ENCODE results near the gene MYL12B.
A peak's percentile ranks its signal among the peaks of the same experiment; 100 is the strongest.

MYL12B gene

DNA sequence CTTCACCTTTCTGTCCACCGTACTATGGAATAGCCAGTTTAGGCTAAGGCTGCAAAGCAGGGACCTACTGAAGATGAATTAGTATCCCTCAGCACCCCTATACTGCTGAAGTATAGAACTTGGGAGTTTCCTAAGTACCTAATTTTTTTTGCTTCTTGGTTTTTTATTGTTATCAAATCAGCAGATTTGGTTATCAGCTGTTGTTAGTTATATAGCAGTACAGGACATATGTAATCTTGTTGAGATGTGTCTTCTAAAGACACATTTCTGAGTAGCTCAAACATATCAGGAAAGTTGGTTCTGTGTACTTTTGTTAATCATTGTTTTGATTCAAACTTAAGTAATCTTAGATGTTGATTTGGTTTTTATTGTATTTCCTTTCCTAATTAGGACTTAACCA is 9.1 kb upstream of the MYL12B start:
- no peak for DNase-seq (ENCODE audit: low read depth)
- TF ChIP-seq, protein P1, sequence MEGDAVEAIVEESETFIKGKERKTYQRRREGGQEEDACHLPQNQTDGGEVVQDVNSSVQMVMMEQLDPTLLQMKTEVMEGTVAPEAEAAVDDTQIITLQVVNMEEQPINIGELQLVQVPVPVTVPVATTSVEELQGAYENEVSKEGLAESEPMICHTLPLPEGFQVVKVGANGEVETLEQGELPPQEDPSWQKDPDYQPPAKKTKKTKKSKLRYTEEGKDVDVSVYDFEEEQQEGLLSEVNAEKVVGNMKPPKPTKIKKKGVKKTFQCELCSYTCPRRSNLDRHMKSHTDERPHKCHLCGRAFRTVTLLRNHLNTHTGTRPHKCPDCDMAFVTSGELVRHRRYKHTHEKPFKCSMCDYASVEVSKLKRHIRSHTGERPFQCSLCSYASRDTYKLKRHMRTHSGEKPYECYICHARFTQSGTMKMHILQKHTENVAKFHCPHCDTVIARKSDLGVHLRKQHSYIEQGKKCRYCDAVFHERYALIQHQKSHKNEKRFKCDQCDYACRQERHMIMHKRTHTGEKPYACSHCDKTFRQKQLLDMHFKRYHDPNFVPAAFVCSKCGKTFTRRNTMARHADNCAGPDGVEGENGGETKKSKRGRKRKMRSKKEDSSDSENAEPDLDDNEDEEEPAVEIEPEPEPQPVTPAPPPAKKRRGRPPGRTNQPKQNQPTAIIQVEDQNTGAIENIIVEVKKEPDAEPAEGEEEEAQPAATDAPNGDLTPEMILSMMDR (conservative IDR thresholded peaks at IDR 0.05; ENCODE audit: low read depth, low read length): no peak
- peak overlapping the region; percentile 34 for H3K4me3 ChIP-seq (ENCODE audit: low read length)

DNA sequence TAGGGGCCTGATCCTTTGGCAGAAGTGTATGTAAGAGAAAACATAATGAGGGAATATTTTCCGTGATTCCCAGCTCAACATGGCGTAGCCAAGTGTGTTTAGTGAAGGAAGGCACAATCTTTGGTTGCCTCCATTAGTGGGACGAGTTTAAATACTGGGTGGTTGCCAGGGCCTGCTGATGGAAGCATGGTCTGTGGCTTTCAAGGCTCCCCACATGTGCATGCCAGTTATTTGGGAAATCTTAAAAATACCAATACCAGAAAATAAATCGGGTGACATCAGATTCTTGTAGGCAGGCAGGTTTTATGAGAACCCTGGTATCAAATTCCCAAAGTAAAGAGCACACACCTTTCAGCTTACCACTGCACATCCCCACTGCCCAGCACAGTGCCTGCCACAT is 7.2 kb upstream of the MYL12B start:
- no peak for DNase-seq (ENCODE audit: low read depth)
- TF ChIP-seq, protein P1 (conservative IDR thresholded peaks at IDR 0.05; ENCODE audit: low read depth, low read length): no peak
- no peak overlapping the region for H3K4me3 ChIP-seq (ENCODE audit: low read length)

DNA sequence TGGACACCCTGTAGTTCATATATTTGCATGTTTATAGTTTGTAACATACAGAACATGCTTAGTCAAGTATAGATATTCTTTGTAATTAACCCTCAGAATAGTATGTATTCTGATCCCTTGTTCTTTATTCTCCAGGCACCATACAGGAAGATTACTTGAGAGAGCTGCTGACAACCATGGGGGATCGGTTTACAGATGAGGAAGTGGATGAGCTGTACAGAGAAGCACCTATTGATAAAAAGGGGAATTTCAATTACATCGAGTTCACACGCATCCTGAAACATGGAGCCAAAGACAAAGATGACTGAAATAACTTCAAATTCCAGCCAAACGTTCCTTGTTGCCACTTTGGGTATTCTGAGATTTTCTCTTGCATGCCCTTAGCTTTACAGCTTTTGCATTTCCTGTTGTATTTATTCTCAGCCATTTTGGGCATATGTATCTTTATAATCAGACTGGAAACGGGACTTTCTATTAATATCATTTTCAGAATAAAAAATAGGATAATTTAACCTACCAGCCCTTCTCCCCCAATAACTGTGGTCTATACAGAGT is 6.2 kb upstream of the MYL12B start:
- no peak overlapping the region for H3K4me3 ChIP-seq (ENCODE audit: low read length)
- TF ChIP-seq, protein P1 (conservative IDR thresholded peaks at IDR 0.05; ENCODE audit: low read depth, low read length): no peak
- no peak for DNase-seq (ENCODE audit: low read depth)

DNA sequence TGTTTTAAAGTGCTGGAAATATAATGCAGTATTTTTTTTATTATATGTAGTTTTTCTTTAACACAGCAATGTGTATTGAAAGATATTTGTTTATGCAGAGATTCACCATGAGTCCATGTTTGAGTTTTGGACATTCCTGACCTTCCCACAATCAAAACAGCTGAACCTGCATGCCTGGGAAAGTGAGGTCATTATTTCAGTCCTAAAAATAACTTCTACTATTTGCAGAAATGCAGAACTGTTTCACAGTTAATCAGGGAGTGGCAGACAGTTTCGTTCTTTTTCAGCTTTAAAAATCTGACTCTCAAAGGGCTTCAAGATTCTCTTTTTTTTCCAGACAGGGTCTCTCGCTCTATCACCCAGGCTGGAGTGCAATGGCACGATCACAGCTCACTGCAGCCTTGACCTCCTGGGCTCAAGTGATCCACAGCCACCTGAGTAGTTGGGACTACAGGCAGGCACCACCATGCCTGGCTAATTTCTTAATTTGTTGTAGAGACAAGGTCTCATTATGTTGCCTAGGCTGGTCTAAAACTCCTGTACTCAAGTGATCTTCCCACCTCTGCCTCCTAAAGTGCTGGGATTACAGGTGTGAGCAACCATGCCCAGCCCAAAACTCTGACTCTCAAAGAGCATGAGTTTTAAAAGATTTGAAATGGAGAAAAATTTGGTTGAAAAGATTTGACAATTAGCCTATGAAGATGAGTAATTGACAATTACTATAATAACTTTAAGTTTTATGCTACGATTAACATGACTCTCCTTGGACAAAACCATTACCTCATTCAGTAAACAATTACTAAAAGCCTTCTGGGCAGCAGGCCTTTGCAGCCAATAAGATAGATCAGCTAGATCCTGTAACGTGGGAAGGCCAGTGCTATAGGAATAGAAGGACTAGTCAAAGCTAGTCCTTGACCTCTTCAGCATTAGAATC is 5.0 kb upstream of the MYL12B start:
- no peak for DNase-seq (ENCODE audit: low read depth)
- TF ChIP-seq, protein P1 (conservative IDR thresholded peaks at IDR 0.05; ENCODE audit: low read depth, low read length): no peak
- H3K4me3 ChIP-seq (ENCODE audit: low read length): no peak overlapping the region

DNA sequence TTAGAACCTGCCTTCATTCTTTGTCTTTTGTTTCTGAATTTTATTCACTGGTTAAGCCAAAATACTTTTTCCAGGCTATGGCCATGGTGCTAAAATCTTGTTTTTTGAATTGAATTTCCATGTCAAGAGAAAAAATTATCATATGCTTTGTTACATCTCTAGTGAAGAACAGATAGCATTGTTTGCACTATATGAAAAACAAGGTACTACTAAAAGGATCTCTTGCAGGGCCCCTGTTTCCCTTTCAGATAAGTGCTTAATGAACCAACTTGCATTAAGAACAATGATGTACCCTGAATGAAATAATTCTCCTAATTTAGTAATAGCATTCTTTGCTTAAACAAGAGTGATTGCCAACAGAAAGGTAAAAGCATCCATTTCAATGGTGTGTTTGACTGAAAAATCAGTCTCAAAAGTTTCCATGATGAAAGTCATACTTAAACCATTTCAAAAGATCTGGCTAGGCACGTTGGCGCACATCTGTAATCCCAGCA is 4.3 kb upstream of the MYL12B start:
- no peak for DNase-seq (ENCODE audit: low read depth)
- TF ChIP-seq, protein P1 (conservative IDR thresholded peaks at IDR 0.05; ENCODE audit: low read depth, low read length): no peak
- H3K4me3 ChIP-seq (ENCODE audit: low read length): no peak overlapping the region

DNA sequence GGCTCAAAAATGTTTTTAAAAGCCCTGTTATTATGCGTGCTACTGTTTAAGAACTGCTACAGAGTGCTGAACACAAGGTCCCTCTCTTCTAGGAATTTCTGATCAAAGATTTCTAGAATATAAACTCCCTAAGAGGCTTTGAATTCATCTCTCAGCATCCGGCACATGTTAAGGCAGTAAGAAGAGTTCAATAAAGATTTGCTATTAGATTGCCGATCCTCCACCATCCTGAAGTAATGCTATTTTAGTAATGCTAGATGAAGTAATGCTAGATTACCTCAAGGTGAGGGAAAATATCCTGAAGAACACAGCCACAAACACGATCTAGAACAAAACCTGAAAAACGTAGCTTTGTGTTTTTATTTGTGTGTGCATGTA is 949 bp upstream of the MYL12B start:
- no peak for DNase-seq (ENCODE audit: low read depth)
- peak overlapping the region; percentile 94 for H3K4me3 ChIP-seq (ENCODE audit: low read length)
- TF ChIP-seq, protein P1 (conservative IDR thresholded peaks at IDR 0.05; ENCODE audit: low read depth, low read length): no peak
